Adipocyte (in vitro differentiated cells): Measurements from ENCODE around the gene RRP15.
A peak's percentile ranks its signal among the peaks of the same experiment; 100 is the strongest.

Experiments
- DNase-seq: peaks from one replicate; pipeline ENCODE4 v3.0.0-alpha.2; 2015; ENCODE audit warnings: low read depth
- H3K27me3 ChIP-seq: replicated peaks from 2 replicates; pipeline ENCODE4 v1.7.0; 2013; ENCODE audit warnings: mild to moderate bottlenecking, low read length, moderate library complexity; ENCODE audit not compliant: control insufficient read depth, insufficient read depth
- H3K36me3 ChIP-seq: 2 replicates; pipeline ENCODE4 v1.7.0; 2013; ENCODE audit warnings: low read length, mild to moderate bottlenecking, moderate library complexity; ENCODE audit not compliant: control insufficient read depth, insufficient read depth, severe bottlenecking
- H3K4me1 ChIP-seq: 2 replicates; pipeline ENCODE4 v1.7.0; 2013; ENCODE audit warnings: mild to moderate bottlenecking, low read length, moderate library complexity; ENCODE audit not compliant: control insufficient read depth, insufficient read depth
- H3K4me3 ChIP-seq: 2 replicates; pipeline ENCODE4 v1.7.0; 2013; ENCODE audit warnings: mild to moderate bottlenecking, low read length, moderate library complexity
- H3K9ac ChIP-seq: 2 replicates; pipeline ENCODE4 v1.7.0; 2013; ENCODE audit warnings: mild to moderate bottlenecking, low read length, moderate library complexity
- H3K9me3 ChIP-seq: 2 replicates; pipeline ENCODE4 v1.7.0; 2013; ENCODE audit warnings: mild to moderate bottlenecking, low read length, moderate library complexity; ENCODE audit not compliant: control insufficient read depth

The RRP15 gene

GRCh38 chr1:218284917-218285635 is at the start of gene RRP15:
Gene RRP15 (plus strand): TSS chr1:218285293. CDS start chr1:218285317, 24 bp downstream.
- Histone ChIP-seq H3K27me3 (no peaks in the 10 kb centered on the region), H3K9ac (peak within 1 kb of the TSS; percentile 89), H3K36me3 (no peaks in the 10 kb centered on the region), H3K4me1 (peaks cover 20% of the 10 kb centered on the region), H3K4me3 (peak within 1 kb of the TSS; percentile 100), H3K9me3 (peaks cover 5% of the 10 kb centered on the region)
- peak; percentile 95 for DNase-seq

- no peak overlapping the region for H3K9ac ChIP-seq
- H3K36me3 ChIP-seq, result no peaks in the 10 kb centered on the region
- peaks cover 4% of the 10 kb centered on the region for H3K27me3 ChIP-seq
- no peak overlapping the region for H3K4me3 ChIP-seq
- no peaks in the 10 kb centered on the region for H3K9me3 ChIP-seq
- no peaks in the 10 kb centered on the region for H3K4me1 ChIP-seq
- DNase-seq, result no peak
Measured at GRCh38 chr1:218242171-218242570, 42.9 kb upstream of the RRP15 start.

- Histone ChIP-seq H3K4me1 (no peaks in the 10 kb centered on the region), H3K27me3 (peaks cover 13% of the 10 kb centered on the region), H3K36me3 (no peaks in the 10 kb centered on the region), H3K4me3 (no peak overlapping the region), H3K9me3 (no peaks in the 10 kb centered on the region), H3K9ac (no peak overlapping the region)
- DNase-seq, result no peak
Measured at GRCh38 chr1:218247339-218247738, 37.8 kb upstream of the RRP15 start.

GRCh38 chr1:218249338-218250140 is 35.6 kb upstream of the RRP15 start:
- Histone ChIP-seq H3K9ac (no peak overlapping the region), H3K27me3 (peaks cover 13% of the 10 kb centered on the region), H3K4me1 (peaks cover 3% of the 10 kb centered on the region), H3K4me3 (no peak overlapping the region), H3K36me3 (no peaks in the 10 kb centered on the region), H3K9me3 (no peaks in the 10 kb centered on the region)
- no peak for DNase-seq

GRCh38 chr1:218250492-218250891 is 34.6 kb upstream of the RRP15 start:
- Histone ChIP-seq H3K36me3 (no peaks in the 10 kb centered on the region), H3K4me1 (peaks cover 4% of the 10 kb centered on the region), H3K4me3 (no peak overlapping the region), H3K9me3 (no peaks in the 10 kb centered on the region), H3K9ac (no peak overlapping the region), H3K27me3 (peaks cover 13% of the 10 kb centered on the region)
- no peak for DNase-seq

GRCh38 chr1:218254296-218254946 is 30.7 kb upstream of the RRP15 start:
- Histone ChIP-seq H3K4me1 (peaks cover 4% of the 10 kb centered on the region), H3K36me3 (no peaks in the 10 kb centered on the region), H3K27me3 (no peaks in the 10 kb centered on the region), H3K9ac (no peak overlapping the region), H3K4me3 (no peak overlapping the region), H3K9me3 (peaks cover 13% of the 10 kb centered on the region)
- DNase-seq, result peak; percentile 11

- no peaks in the 10 kb centered on the region for H3K36me3 ChIP-seq
- peaks cover 20% of the 10 kb centered on the region for H3K9me3 ChIP-seq
- H3K4me1 ChIP-seq, result peaks cover 4% of the 10 kb centered on the region
- no peak overlapping the region for H3K4me3 ChIP-seq
- DNase-seq, result no peak
- no peak overlapping the region for H3K9ac ChIP-seq
- H3K27me3 ChIP-seq, result no peaks in the 10 kb centered on the region
Measured at GRCh38 chr1:218255090-218255489, 30.0 kb upstream of the RRP15 start.

- no peaks in the 10 kb centered on the region for H3K36me3 ChIP-seq
- no peak for DNase-seq
- H3K4me1 ChIP-seq, result peaks cover 4% of the 10 kb centered on the region
- no peaks in the 10 kb centered on the region for H3K27me3 ChIP-seq
- H3K4me3 ChIP-seq, result no peak overlapping the region
- H3K9ac ChIP-seq, result no peak overlapping the region
- peaks cover 26% of the 10 kb centered on the region for H3K9me3 ChIP-seq
Measured at GRCh38 chr1:218257371-218257770, 27.7 kb upstream of the RRP15 start.

- no peaks in the 10 kb centered on the region for H3K36me3 ChIP-seq
- H3K9ac ChIP-seq, result no peak overlapping the region
- H3K27me3 ChIP-seq, result no peaks in the 10 kb centered on the region
- no peak for DNase-seq
- H3K9me3 ChIP-seq, result peaks cover 26% of the 10 kb centered on the region
- no peak overlapping the region for H3K4me3 ChIP-seq
- H3K4me1 ChIP-seq, result peaks cover 4% of the 10 kb centered on the region
Measured at GRCh38 chr1:218257971-218258370, 27.1 kb upstream of the RRP15 start.

- Histone ChIP-seq H3K36me3 (no peaks in the 10 kb centered on the region), H3K9ac (no peak overlapping the region), H3K9me3 (peaks cover 26% of the 10 kb centered on the region), H3K27me3 (no peaks in the 10 kb centered on the region), H3K4me3 (no peak overlapping the region), H3K4me1 (peaks cover 3% of the 10 kb centered on the region)
- no peak for DNase-seq
Measured at GRCh38 chr1:218259339-218259738, 25.8 kb upstream of the RRP15 start.

GRCh38 chr1:218259800-218260199 is 25.3 kb upstream of the RRP15 start:
- Histone ChIP-seq H3K9ac (no peak overlapping the region), H3K27me3 (no peaks in the 10 kb centered on the region), H3K36me3 (no peaks in the 10 kb centered on the region), H3K4me3 (no peak overlapping the region), H3K4me1 (no peaks in the 10 kb centered on the region), H3K9me3 (peaks cover 26% of the 10 kb centered on the region)
- no peak for DNase-seq
